HG03460 (cell line): ENCODE results near the gene NRIP3.
"Not testable (repeated sequence)": the region's sequence is repeated elsewhere in the genome, so short reads cannot be mapped to it uniquely, and the experiment has no call there.

Experiments used
- ATAC-seq: cut with Tn5 transposase; IDR thresholded peaks from one replicate; pipeline ENCODE4 v1.9.1; 2021; ENCODE audit not compliant: unreplicated experiment

Gene NRIP3

GRCh38 chr11:9016916-9017642, 13.3 kb upstream of the NRIP3 start:
- ATAC-seq: no peak

- ATAC-seq: peak; percentile 54
Observed at GRCh38 chr11:9015677-9016076, 11.9 kb upstream of the NRIP3 start.

GRCh38 chr11:9014826-9015225, 11.0 kb upstream of the NRIP3 start:
- no peak for ATAC-seq

- no peak for ATAC-seq
Observed at GRCh38 chr11:9013373-9013772, 9.6 kb upstream of the NRIP3 start.

GRCh38 chr11:9009538-9009937, 5.7 kb upstream of the NRIP3 start:
- not testable (repeated sequence) for ATAC-seq

- no peak for ATAC-seq
Observed at GRCh38 chr11:9008661-9009060, 4.9 kb upstream of the NRIP3 start.

- ATAC-seq: no peak
Observed at GRCh38 chr11:9008011-9008550, 4.3 kb upstream of the NRIP3 start.

GRCh38 chr11:9005087-9005486, 1.3 kb upstream of the NRIP3 start:
- ATAC-seq: no peak

GRCh38 chr11:9004183-9004926, 554 bp upstream of the NRIP3 start:
- ATAC-seq: no peak

GRCh38 chr11:9002920-9003572, 755 bp downstream of the NRIP3 start:
- no peak for ATAC-seq

- ATAC-seq: no peak
Observed at GRCh38 chr11:9001736-9002135, 2.1 kb downstream of the NRIP3 start.

GRCh38 chr11:8998017-8998416, 5.8 kb downstream of the NRIP3 start:
- no peak for ATAC-seq

GRCh38 chr11:8997451-8997850, 6.3 kb downstream of the NRIP3 start:
- no peak for ATAC-seq

- no peak for ATAC-seq
Observed at GRCh38 chr11:8989453-8989852, 14.3 kb downstream of the NRIP3 start.

GRCh38 chr11:8988329-8989234, 15.2 kb downstream of the NRIP3 start:
- no peak for ATAC-seq

GRCh38 chr11:8987446-8987845, 16.4 kb downstream of the NRIP3 start:
- ATAC-seq: no peak

GRCh38 chr11:8986772-8987171, 17.0 kb downstream of the NRIP3 start:
- ATAC-seq: not testable (repeated sequence)

- no peak for ATAC-seq
Observed at GRCh38 chr11:8985462-8985861, 18.3 kb downstream of the NRIP3 start.

GRCh38 chr11:8983552-8983951, 20.2 kb downstream of the NRIP3 start:
- no peak for ATAC-seq

GRCh38 chr11:8980485-8980884, 23.3 kb downstream of the NRIP3 start:
- ATAC-seq: no peak

- not testable (repeated sequence) for ATAC-seq
Observed at GRCh38 chr11:8979365-8979764, 24.4 kb downstream of the NRIP3 start.
